ENCODE data around the gene PHRF1. TPM values are rescaled to one million over a fixed set of nuclear protein-coding genes. Genes with fewer than 3 reads are reported as not detected.

PHRF1 gene
- total RNA-seq, 4 donors from 2014 or later: 5.0 to 45.8 (median 24.1) TPM

DNA sequence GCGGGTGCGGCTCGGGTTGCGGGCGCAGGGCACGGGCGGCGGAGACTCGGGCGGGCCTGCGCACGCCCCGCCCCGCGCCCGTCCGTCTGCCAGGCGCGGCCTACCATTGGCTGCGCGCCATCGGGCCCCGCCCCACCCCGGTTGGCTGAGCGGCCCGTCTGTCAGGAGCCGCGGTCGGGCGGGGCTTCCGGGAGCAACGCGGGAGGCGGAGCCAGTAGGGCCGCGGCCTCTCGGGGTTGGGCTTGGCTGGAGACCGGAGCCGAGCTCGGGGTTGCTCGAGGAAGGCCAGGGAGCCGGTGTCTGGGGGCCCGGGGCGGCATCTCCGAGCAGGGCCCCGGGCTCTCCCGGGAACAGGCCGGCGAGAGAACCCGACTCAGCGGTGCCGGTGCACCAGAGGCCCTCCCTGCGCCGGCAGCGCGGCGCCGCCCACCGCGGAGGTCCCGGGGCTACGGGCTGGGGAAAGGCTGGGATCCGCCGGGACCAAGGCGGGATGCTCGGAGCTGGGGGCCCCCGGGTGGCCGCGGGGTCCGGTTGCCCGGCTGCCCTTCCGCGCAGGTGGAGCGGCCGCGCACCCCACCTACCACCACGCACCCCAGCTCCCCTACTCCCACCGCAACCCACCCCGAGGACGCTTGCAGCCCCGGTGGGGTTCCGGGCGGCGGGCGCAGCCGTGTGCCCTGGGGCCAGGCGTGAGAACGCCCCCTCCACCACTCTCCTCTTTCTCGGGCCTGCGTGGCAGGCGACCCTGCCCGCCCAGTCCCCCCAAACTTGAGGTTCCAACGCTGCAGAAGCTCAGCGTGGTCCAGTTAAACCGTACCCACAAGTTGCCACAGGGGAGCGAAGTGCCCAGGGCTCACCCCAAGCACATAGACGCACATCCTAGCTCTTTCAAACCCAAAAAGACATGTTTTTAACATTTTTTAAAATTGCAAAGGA lies 40.5 kb upstream of the PHRF1 start, which contains the start of gene HRAS:
TSS of gene HRAS (minus strand) at position 58 of the 936 bp plus-strand sequence.
- Histone ChIP-seq H3K36me3 (no peaks in the 10 kb centered on the region), H3K27me3 (peaks cover 0 to 9% of the 10 kb centered on the region in 2 donors), H3K9me3 (no peaks in the 10 kb centered on the region), H3K27ac (peak within 1 kb of the TSS; percentile 57 to 59), H3K4me1 (peaks cover 0 to 9% of the 10 kb centered on the region in 2 donors), H3K4me3 (peak within 1 kb of the TSS; percentile 62 to 77)
- intact Hi-C loops (cut with DNase I; ENCODE audit: low total_unique reads): no loop called here
- DNase-seq: peak; percentile 91 to 93
- TF ChIP-seq, protein P1, sequence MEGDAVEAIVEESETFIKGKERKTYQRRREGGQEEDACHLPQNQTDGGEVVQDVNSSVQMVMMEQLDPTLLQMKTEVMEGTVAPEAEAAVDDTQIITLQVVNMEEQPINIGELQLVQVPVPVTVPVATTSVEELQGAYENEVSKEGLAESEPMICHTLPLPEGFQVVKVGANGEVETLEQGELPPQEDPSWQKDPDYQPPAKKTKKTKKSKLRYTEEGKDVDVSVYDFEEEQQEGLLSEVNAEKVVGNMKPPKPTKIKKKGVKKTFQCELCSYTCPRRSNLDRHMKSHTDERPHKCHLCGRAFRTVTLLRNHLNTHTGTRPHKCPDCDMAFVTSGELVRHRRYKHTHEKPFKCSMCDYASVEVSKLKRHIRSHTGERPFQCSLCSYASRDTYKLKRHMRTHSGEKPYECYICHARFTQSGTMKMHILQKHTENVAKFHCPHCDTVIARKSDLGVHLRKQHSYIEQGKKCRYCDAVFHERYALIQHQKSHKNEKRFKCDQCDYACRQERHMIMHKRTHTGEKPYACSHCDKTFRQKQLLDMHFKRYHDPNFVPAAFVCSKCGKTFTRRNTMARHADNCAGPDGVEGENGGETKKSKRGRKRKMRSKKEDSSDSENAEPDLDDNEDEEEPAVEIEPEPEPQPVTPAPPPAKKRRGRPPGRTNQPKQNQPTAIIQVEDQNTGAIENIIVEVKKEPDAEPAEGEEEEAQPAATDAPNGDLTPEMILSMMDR (IDR thresholded peaks at IDR 0.05): no peak
- TF ChIP-seq POLR2A (IDR thresholded peaks at IDR 0.05): peak; percentile 64 to 66

DNA sequence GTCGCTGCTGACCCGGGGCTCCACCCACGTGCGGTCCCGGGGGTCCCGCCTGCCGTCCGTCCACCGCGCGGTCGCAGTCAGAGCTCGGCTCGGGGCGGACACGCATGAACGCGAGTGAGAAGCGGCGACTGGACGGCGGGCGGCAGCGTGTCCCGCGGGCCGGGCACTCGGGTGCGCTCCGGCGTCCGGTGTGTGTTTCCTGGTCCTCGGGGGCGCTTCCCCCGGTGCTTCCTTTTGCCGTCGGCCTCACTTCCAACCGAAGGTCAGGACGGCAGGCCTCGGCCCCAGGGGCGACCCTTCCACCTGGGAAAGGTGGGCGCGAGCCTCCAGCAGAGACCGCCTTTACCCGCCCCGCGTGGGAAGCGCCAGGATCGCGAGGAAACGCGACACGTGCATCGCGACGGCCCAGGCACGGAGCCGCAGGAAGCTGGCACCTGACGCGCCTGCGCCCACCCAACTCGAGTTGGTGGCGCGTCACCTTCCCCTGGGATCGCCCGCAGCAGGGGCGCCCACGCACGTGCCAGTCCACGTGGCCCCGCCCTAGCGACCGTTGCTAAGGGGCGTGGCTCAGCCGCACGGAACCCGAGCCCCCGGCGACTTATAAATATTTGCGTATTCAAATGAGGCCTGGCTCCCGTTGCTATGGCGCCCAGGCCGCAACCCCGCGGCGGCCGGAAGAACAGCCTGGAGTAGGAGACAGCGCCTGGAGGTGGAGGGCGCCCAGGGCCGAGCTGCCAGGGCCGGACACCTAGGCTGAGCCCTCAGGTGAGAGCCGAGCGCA lies 39.2 kb upstream of the PHRF1 start, which contains the start of gene LRRC56:
TSS of gene LRRC56 (plus strand) at position 687 of the 781 bp plus-strand sequence. CDS start 3,158 bp downstream, outside the sequence.
- H3K27ac ChIP-seq: no peak within 1 kb of the TSS
- TF ChIP-seq, protein P1 (IDR thresholded peaks at IDR 0.05): no peak
- intact Hi-C loops (cut with DNase I; ENCODE audit: low total_unique reads): no loop called here
- peaks cover 0 to 9% of the 10 kb centered on the region in 2 donors for H3K27me3 ChIP-seq
- H3K4me1 ChIP-seq: peaks cover 0 to 9% of the 10 kb centered on the region in 2 donors
- peak within 1 kb of the TSS in 1 of 2 donors; percentile 14 for H3K4me3 ChIP-seq
- DNase-seq: peak; percentile 60 to 70
- no peaks in the 10 kb centered on the region for H3K9me3 ChIP-seq
- H3K36me3 ChIP-seq: no peaks in the 10 kb centered on the region

DNA sequence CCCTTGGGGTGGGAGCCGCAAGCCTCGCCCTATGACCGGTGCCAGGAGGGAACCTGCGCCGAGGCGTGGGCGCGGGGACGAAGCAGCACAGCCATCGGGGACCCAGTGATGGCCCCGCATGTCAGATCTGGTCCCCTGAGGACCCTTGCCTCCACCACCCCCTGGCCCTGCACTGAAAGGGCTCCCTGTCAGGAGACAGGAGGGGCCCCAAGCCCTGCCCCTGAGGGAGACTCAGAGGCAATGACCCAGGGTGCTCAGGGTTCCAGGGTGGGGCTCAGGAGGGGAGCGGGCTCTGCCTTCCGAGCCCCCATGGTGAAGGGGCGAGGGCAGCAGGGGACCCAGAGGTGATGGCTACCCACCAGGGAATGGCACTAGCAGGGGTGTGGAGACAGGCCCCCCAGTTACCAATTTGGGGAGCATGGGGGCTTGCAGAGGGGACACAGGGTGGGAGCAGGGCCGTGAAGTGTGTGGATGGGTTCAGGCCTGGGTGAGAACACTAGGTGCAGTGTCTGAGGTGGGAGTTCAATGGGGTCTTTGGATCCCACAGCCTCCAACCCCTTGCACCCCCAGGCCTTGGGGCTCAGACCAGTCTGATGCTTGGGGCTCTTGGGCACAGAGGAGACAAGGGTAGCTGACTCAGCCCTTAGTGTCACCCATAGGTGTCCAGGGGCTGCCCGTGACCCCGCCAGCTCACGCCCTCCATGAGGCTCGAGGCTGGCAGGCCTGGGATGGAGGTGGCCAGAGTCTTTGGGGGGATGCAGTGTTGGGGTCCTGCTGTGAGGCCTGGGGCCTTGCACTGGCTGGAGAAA lies 38.4 kb upstream of the PHRF1 start:
- peaks cover 0 to 9% of the 10 kb centered on the region in 2 donors for H3K4me1 ChIP-seq
- no peaks in the 10 kb centered on the region for H3K36me3 ChIP-seq
- no peak for DNase-seq
- no peak overlapping the region for H3K4me3 ChIP-seq
- H3K27me3 ChIP-seq: peaks cover 0 to 9% of the 10 kb centered on the region in 2 donors
- no peaks in the 10 kb centered on the region for H3K9me3 ChIP-seq
- TF ChIP-seq, protein P1 (IDR thresholded peaks at IDR 0.05): no peak
- TF ChIP-seq POLR2A (IDR thresholded peaks at IDR 0.05): no peak
- intact Hi-C loops (cut with DNase I; ENCODE audit: low total_unique reads): no loop called here
- no peak overlapping the region for H3K27ac ChIP-seq

DNA sequence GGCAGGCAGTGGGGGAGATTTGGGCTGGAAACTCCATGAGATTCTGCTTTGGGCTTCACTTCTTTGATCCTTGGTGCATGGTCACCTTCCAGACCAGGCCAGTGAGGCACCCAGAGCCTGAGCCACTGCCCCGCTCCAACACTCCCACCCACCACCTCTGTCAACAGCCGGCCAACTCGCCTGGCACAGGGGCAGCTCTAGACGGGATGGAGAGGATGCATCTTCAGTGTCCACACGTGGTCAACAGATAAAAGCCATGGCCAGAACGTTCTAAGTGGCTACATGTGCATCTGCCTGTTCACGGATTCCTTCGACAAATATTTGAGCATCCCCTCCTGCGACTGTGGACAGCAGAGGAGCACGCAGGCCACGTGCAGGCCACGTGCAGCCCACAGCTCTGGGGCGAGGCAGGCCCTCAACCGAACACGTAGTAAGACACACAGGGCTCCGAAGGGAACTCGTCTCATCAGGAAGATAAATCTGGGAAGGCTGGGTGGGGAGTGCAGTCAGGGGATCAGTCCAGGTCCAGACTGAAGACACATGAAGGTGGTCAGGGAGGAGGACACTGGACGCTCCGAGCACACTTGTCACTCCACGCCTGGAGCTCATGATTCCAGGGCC lies 37.7 kb upstream of the PHRF1 start:
- H3K9me3 ChIP-seq: no peaks in the 10 kb centered on the region
- H3K27ac ChIP-seq: no peak overlapping the region
- TF ChIP-seq POLR2A (IDR thresholded peaks at IDR 0.05): no peak
- TF ChIP-seq, protein P1 (IDR thresholded peaks at IDR 0.05): no peak
- DNase-seq: no peak
- intact Hi-C loops (cut with DNase I; ENCODE audit: low total_unique reads): no loop called here
- peaks cover 0 to 9% of the 10 kb centered on the region in 2 donors for H3K27me3 ChIP-seq
- no peak overlapping the region for H3K4me3 ChIP-seq
- H3K4me1 ChIP-seq: peaks cover 0 to 9% of the 10 kb centered on the region in 2 donors
- no peaks in the 10 kb centered on the region for H3K36me3 ChIP-seq
